Uterine smooth muscle cell (primary cell): ENCODE measurements around the gene FOXR1. TPM values are rescaled to one million over a fixed set of nuclear protein-coding genes. Genes with fewer than 3 reads are reported as not detected.

Source experiments
- total RNA-seq: library from RNA; depleted of rRNA; stranded (reverse); fragments of >200 nt; gene quantifications from 2 replicates; pipeline ENCODE4 v1.2.3, GENCODE V29; 2014

Gene FOXR1, protein sequence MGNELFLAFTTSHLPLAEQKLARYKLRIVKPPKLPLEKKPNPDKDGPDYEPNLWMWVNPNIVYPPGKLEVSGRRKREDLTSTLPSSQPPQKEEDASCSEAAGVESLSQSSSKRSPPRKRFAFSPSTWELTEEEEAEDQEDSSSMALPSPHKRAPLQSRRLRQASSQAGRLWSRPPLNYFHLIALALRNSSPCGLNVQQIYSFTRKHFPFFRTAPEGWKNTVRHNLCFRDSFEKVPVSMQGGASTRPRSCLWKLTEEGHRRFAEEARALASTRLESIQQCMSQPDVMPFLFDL
- not detected in 2 replicates for total RNA-seq

DNA sequence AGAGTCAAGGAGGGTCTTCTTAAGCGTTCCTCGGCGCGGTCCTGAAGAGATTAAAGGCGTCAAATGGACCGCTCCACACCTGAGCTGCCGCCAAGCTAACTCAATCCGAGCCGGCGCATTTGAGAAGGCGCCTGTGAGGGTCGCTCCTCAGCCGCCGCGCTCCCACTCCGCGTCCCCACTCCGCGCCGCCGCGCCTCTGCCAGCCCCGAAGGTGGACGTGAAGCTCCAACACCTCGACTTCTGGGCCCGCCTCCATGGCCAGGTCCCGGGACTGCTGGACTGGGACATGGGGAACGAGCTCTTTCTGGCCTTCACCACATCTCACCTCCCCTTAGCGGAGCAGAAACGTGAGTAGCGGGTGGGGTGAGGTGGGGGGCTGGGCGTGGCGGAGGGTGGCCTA is at the start of gene FOXR1:
Gene FOXR1, plus strand, starts transcription at position 116 of the 400 bp plus-strand sequence. Its CDS starts 171 bp downstream, at position 287.

DNA sequence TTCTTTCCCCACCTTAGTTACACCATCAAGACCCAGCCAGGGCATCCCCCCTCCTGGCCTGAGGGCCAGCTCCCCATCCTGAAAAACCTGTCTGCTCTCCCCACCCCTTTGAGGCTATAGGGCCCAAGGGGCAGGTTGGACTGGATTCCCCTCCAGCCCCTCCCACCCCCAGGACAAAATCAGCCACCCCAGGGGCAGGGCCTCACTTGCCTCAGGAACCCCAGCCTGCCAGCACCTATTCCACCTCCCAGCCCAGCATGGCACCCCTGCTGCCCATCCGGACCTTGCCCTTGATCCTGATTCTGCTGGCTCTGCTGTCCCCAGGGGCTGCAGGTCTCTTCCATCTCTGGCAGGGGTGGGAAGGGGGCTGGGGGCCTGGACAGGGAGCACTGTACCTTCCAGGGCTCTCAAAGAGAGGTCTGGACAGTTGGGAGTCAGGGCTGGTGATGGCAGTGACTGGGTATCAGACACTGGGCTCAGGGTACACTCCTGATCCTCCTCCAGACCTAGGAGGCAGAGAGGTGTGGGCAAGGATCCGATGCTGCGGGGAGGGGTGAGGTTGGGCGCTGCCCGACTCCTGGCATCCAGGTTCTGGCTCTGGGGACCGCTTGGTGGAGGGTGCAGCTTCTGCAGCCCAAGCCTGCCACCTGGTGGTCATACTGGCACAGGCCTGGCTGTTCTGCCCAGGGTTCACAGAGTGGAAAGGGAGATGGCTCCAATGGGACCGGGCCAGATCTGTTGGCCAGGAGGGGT is 15.3 kb upstream of the FOXR1 start, which contains the start of gene UPK2:
Gene UPK2, plus strand, starts transcription at position 205 of the 753 bp plus-strand sequence. Its CDS starts 53 bp downstream, at position 258.

DNA sequence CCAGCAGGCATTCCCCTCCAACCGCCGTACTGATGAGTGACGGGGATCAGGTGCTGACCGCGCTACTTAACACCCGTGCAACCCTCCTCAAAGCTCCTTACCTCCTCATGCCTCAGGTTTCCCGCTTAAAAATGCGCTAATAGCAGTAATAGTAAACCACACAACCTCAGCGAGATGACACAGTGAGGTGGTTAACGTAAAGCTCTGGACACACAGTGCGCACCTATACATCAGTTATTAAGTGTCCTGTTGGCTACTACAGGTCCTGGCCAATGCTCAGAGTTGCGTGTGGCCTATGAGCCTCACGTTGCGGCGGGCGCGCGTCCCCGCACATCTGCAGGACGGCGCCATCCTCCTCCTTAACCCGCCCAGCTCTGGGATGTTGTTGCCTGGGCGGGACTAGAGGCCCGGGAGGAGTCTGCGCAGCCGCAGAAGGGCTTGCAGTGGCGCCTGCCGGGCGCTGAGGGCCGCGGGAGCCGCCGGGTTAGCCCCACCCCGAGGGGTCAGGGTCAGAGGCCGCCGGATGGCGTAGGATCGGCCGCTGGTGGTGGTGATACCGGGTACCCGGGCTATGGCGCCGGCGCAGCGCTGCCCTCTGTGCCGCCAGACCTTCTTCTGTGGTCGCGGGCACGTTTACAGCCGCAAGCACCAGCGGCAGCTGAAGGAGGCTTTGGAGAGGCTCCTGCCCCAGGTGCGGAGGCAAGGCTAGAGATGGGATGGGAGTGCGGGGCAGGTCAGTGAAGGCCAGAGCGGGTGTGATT is 26.2 kb downstream of the FOXR1 start, which contains the start of gene CENATAC:
Gene CENATAC, plus strand, starts transcription at position 512 of the 761 bp plus-strand sequence. Its CDS starts 60 bp downstream, at position 572.

DNA sequence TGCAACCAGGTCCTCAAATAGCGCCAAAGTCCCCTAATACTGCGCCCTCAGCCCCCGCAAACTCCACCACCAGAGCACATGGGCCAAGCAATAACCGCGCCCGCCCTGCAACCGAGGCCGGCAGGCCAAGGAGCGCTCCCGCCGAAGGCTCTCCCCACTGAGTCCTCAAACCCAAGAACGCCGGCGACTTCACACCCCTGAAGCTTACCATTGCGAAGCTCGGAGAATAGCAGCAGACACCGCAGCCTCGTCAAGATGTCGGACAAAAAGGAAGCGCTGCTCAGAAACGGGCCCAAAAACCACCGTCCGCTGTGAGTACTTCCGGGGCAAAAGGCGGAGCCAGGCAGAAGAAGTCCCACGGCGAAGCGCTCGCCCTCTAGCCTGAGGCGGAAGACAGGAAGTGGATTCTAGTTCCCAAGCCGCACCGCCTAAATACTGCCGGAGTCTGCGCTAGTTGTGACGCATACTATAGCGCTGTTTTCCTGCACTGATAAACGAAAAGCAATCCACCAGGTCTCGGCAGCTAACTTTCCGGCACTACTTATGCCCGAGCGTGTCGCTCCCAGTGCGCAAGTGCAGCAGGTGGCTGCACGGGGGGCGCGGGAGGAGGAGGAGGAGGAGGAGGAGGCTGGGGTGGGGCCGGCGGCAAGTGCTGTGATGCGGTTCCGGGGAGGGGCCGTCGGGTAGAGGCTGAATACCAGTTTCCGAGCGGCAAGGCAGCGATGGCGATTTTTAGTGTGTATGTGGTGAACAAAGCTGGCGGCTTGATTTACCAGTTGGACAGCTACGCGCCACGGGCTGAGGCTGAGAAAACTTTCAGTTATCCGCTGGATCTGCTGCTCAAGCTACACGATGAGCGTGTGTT is 46.7 kb downstream of the FOXR1 start, which contains the start of the genes RPS25 and TRAPPC4:
Gene RPS25, minus strand, starts transcription at position 270 of the 865 bp plus-strand sequence. Its CDS starts 59 bp downstream, at position 211.
Gene TRAPPC4, plus strand, starts transcription at position 693 of the 865 bp plus-strand sequence. Its CDS starts 30 bp downstream, at position 723.

DNA sequence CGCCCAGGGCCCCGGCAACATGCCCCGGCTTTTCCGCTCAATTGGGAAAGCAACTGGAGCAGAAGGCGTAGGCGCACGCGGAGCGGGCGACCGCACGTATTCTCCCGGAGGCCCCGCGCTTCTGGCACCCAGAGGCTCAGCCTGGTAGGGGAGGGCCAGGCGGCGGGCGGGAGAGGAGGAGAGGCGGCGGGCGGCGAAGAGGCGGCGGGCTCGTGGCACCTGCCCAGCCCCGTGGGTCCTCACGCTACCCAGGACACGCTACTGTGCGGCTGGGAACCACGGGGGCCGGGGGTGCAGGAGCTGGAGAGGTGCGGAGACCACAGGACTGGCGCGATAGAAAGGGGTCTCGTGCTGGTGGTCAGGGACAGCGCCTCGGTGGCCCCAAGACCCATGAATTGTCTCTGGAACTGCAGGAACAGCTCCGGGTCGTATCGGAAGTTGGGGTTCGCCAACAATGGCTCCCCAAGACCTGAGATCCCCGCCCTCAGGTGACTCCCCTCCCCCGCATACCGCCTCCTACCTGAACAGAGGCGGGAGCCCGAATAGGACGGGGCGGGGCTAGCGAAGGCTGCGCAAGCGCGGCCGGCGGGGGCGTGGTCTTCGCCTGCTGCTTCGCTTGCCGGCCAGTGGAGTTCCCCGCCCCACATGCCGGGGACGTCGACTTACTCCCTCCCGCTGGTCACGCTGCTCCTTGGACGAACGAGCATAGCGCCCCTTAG is 58.9 kb downstream of the FOXR1 start, which contains the start of gene SLC37A4:
Gene SLC37A4, minus strand, starts transcription at position 549 of the 719 bp plus-strand sequence.

Other genes starting within 250 kb of the FOXR1 start
- 124 and 153 TPM in 2 replicates for gene DDX6, start 180.6 kb upstream of the FOXR1 start, total RNA-seq
- not detected in 2 replicates for gene CXCR5, start 87.9 kb upstream of the FOXR1 start, total RNA-seq
- gene BCL9L, start 45.8 kb upstream of the FOXR1 start, total RNA-seq, result 15.9 and 17.7 TPM in 2 replicates
- not detected in 2 replicates for gene UPK2, start 15.5 kb upstream of the FOXR1 start, total RNA-seq
- gene CENATAC, start 26.4 kb downstream of the FOXR1 start, total RNA-seq, result 30.7 and 39.7 TPM in 2 replicates
- gene RPS25, start 46.6 kb downstream of the FOXR1 start, total RNA-seq, result 898 and 970 TPM in 2 replicates
- gene TRAPPC4, start 47.0 kb downstream of the FOXR1 start, total RNA-seq, result 84.5 and 96.3 TPM in 2 replicates
- 13.7 and 14.7 TPM in 2 replicates for gene SLC37A4, start 59.1 kb downstream of the FOXR1 start, total RNA-seq
- 205 and 414 TPM in 2 replicates for gene HYOU1, start 85.4 kb downstream of the FOXR1 start, total RNA-seq
- gene VPS11, start 96.1 kb downstream of the FOXR1 start, total RNA-seq, result 30.1 and 31.1 TPM in 2 replicates
- gene HMBS, start 113.1 kb downstream of the FOXR1 start, total RNA-seq, result 16.0 and 22.8 TPM in 2 replicates
- 15.3 and 28.6 TPM in 2 replicates for gene DPAGT1, start 130.1 kb downstream of the FOXR1 start, total RNA-seq
- 3.3 and 4.7 TPM in 2 replicates for gene C2CD2L, start 135.6 kb downstream of the FOXR1 start, total RNA-seq
- gene HINFP, start 149.8 kb downstream of the FOXR1 start, total RNA-seq, result 12.4 and 17.2 TPM in 2 replicates
- under 0.01 and 0.12 TPM in 2 replicates for gene ABCG4, start 177.3 kb downstream of the FOXR1 start, total RNA-seq
- gene NLRX1, start 197.0 kb downstream of the FOXR1 start, total RNA-seq, result 9.6 and 15.2 TPM in 2 replicates
- not detected in 2 replicates for gene NHERF4, start 213.7 kb downstream of the FOXR1 start, total RNA-seq
- gene CBL, start 234.6 kb downstream of the FOXR1 start, total RNA-seq, result 11.0 and 11.4 TPM in 2 replicates